DND-41 (cell line): Measurements from ENCODE around the gene POR.

ENCODE experiments used
- ATAC-seq: fragments of 200-7000 bp; cut with Tn5 transposase; 3 replicates; pipeline ENCODE4 v1.9.1; 2021; ENCODE audit warnings: low read depth; ENCODE audit not compliant: insufficient read depth
- DNase-seq: peaks from one replicate; pipeline ENCODE4 v3.0.0-alpha.2; 2020
- H2AFZ ChIP-seq: 2 replicates; pipeline ENCODE4 v1.6.0; 2012; ENCODE audit warnings: low read depth, low read length
- H3K27ac ChIP-seq: 2 replicates; pipeline ENCODE4 v1.5.1; 2012; ENCODE audit warnings: low read length, inconsistent platforms
- H3K27me3 ChIP-seq: fragments of 200-600 bp; sonication (generic); 2 replicates; pipeline ENCODE4 v1.6.0; 2012; ENCODE audit warnings: low read length, mild to moderate bottlenecking, inconsistent platforms; ENCODE audit not compliant: insufficient read depth, poor library complexity
- H3K36me3 ChIP-seq: 2 replicates; pipeline ENCODE4 v1.5.1; 2012; ENCODE audit warnings: low read length, inconsistent platforms; ENCODE audit not compliant: insufficient read depth
- H3K4me1 ChIP-seq: 2 replicates; pipeline ENCODE4 v1.5.1; 2012; ENCODE audit warnings: mild to moderate bottlenecking, low read length; ENCODE audit not compliant: insufficient read depth
- H3K4me2 ChIP-seq: 2 replicates; pipeline ENCODE4 v1.6.0; 2012; ENCODE audit warnings: mild to moderate bottlenecking, moderate library complexity, low read length, inconsistent platforms; ENCODE audit not compliant: insufficient read depth
- H3K4me3 ChIP-seq, 2 experiments: fragments of 200-600 bp in 1 of 2; shearing (Covaris generic) in 1 of 2; 2 replicates each; pipeline ENCODE4 v1.5.1; 2012 to 2016; ENCODE audit warnings: inconsistent platforms in 2 of 2, low read length in 2 of 2, mild to moderate bottlenecking in 2 of 2, low read depth in 1 of 2, moderate library complexity in 1 of 2
- H3K79me2 ChIP-seq: 2 replicates; pipeline ENCODE4 v1.6.0; 2012; ENCODE audit warnings: low read length, inconsistent platforms; ENCODE audit not compliant: insufficient read depth
- H3K9ac ChIP-seq: 2 replicates; pipeline ENCODE4 v1.6.0; 2012; ENCODE audit warnings: low read depth, mild to moderate bottlenecking, inconsistent platforms, low read length, moderate library complexity
- H3K9me3 ChIP-seq: 2 replicates; pipeline ENCODE4 v1.5.1; 2012; ENCODE audit warnings: low read length, moderate library complexity, mild to moderate bottlenecking, inconsistent platforms; ENCODE audit not compliant: insufficient read depth, severe bottlenecking
- H4K20me1 ChIP-seq: 2 replicates; pipeline ENCODE4 v1.6.0; 2012; ENCODE audit warnings: low read length; ENCODE audit not compliant: insufficient read depth
- EZH2 ChIP-seq: IDR thresholded peaks from 3 replicates; pipeline ENCODE4 v1.6.1; 2012; ENCODE audit warnings: borderline replicate concordance, low read depth, mild to moderate bottlenecking, moderate library complexity, low read length, inconsistent platforms; ENCODE audit not compliant: severe bottlenecking
- TF ChIP-seq, protein P1 (sequence below): IDR thresholded peaks from 2 replicates; pipeline ENCODE4 v1.5.1; 2012; ENCODE audit warnings: borderline replicate concordance, low read length, moderate library complexity, mild to moderate bottlenecking; ENCODE audit not compliant: poor library complexity, severe bottlenecking; ENCODE audit errors: extremely low read depth

The POR gene

GRCh38 chr7:75876126-75876881 lies 38.7 kb upstream of the POR start:
- 0 out of 2 replicates have a peak overlapping the region, but pooled peaks have one; percentile 30 for H2AFZ ChIP-seq

GRCh38 chr7:75878312-75878768 lies 36.6 kb upstream of the POR start:
- Histone ChIP-seq H3K4me1 (peaks cover 23% of the 10 kb centered on the region), H3K9me3 (no peaks in the 10 kb centered on the region), H3K79me2 (peaks cover 28% of the 10 kb centered on the region), H3K4me2 (peak overlapping the region; percentile 87), H3K9ac (peak overlapping the region; percentile 93), H3K4me3 (peak overlapping the region in 1 of 2 experiments; percentile 69; a peak in 2 of 4 replicates), H3K27ac (peak overlapping the region; percentile 70), H4K20me1 (no peaks in the 10 kb centered on the region), H3K36me3 (peaks cover 31% of the 10 kb centered on the region), H2AFZ (peak overlapping the region; percentile 89), H3K27me3 (no peaks in the 10 kb centered on the region)
- ATAC-seq (peak; percentile 3; the same call in 2 of the 3 replicates), DNase-seq (no peak)
- no peak for TF ChIP-seq EZH2
- TF ChIP-seq, protein P1, sequence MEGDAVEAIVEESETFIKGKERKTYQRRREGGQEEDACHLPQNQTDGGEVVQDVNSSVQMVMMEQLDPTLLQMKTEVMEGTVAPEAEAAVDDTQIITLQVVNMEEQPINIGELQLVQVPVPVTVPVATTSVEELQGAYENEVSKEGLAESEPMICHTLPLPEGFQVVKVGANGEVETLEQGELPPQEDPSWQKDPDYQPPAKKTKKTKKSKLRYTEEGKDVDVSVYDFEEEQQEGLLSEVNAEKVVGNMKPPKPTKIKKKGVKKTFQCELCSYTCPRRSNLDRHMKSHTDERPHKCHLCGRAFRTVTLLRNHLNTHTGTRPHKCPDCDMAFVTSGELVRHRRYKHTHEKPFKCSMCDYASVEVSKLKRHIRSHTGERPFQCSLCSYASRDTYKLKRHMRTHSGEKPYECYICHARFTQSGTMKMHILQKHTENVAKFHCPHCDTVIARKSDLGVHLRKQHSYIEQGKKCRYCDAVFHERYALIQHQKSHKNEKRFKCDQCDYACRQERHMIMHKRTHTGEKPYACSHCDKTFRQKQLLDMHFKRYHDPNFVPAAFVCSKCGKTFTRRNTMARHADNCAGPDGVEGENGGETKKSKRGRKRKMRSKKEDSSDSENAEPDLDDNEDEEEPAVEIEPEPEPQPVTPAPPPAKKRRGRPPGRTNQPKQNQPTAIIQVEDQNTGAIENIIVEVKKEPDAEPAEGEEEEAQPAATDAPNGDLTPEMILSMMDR, result no peak

More at GRCh38 chr7:75876126-75876881, 38.7 kb upstream of the POR start:
- Histone ChIP-seq H3K27ac (no peak overlapping the region), H3K9ac (no peak overlapping the region), H3K27me3 (no peaks in the 10 kb centered on the region), H3K4me1 (peaks cover 23% of the 10 kb centered on the region), H3K4me2 (no peak overlapping the region), H3K4me3 (no peak overlapping the region), H3K79me2 (peaks cover 24% of the 10 kb centered on the region), H3K9me3 (no peaks in the 10 kb centered on the region), H4K20me1 (no peaks in the 10 kb centered on the region), H3K36me3 (peaks cover 11% of the 10 kb centered on the region)
- DNase-seq (no peak), ATAC-seq (no peak)
- TF ChIP-seq, protein P1, result no peak
- no peak for TF ChIP-seq EZH2

DNA sequence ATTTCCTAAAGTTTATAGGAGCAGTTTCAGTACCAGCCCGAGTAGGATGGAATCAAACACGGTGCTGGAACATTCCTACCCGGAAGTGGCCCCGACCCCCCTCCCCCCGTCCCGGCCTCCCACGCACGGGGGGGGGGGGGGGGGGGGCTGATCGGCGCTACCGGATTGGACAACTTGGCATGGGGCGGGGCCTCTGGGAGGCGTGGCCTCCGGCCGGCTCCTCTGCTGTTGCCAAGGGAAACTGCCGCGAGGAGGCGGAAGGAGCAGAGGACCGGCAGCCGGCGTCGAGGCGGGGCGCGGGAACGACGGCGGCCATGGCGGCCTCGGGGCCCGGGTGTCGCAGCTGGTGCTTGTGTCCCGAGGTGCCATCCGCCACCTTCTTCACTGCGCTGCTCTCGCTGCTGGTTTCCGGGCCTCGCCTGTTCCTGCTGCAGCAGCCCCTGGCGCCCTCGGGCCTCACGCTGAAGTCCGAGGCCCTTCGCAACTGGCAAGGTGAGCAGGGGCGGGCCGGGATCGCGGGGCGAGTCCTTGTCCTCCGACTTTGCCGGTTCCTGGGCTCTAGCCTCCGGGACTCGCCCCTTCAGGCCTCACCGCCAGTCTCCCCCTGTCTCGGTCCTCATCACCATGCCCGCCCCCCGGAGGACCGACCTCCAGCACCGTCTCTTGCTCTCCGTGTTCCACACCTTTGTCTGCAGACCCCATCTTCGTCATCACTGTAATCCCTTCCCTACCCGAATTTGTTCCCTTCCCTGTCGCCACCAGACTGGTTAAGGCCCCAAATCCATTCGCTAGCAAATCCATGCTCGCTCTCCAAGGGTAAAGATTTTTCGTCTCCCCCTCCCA lies 36.0 kb upstream of the POR start, which contains the start of gene RHBDD2:
Gene RHBDD2 (plus strand): TSS at position 266 of the 843 bp plus-strand sequence. CDS start 49 bp downstream, at position 315.
- Histone ChIP-seq H3K36me3 (peaks cover 37% of the 10 kb centered on the region), H3K4me1 (peaks cover 23% of the 10 kb centered on the region), H3K4me3 (peak within 1 kb of the TSS; percentile 60 to 69), H3K4me2 (peak within 1 kb of the TSS; percentile 87), H3K27me3 (no peaks in the 10 kb centered on the region), H3K27ac (peak within 1 kb of the TSS; percentile 90), H3K9me3 (no peaks in the 10 kb centered on the region), H3K9ac (peak within 1 kb of the TSS; percentile 93), H2AFZ (peak within 1 kb of the TSS; percentile 89), H4K20me1 (no peaks in the 10 kb centered on the region), H3K79me2 (peaks cover 28% of the 10 kb centered on the region)
- TF ChIP-seq, protein P1, result no peak
- TF ChIP-seq EZH2, result no peak
- ATAC-seq (peak; percentile 95), DNase-seq (peak; percentile 97)
